GM18951 (cell line): Measurements from ENCODE around the gene SERPINH1.

ENCODE experiments used
- POLR2A ChIP-seq: IDR thresholded peaks from 4 replicates; pipeline ENCODE4 v1.6.1; 2011; ENCODE audit warnings: mild to moderate bottlenecking; ENCODE audit not compliant: insufficient read length, insufficient read depth; ENCODE audit errors: extremely low read depth
- in situ Hi-C: fragments of 300-500 bp; cut with MboI; formaldehyde crosslinking; loops from one replicate; pipeline ENCODE4 v1.12.0; 2022; ENCODE audit warnings: low sequenced_read_pairs, mixed read lengths, inconsistent platforms; ENCODE audit not compliant: unreplicated experiment

SERPINH1 gene

GRCh38 chr11:75616281-75616680 is 54.2 kb downstream of the SERPINH1 start:
- in situ Hi-C loops = no loop called here
- TF ChIP-seq POLR2A = no peak
